ENCODE data around the gene USF2. TPM values are rescaled to one million over a fixed set of nuclear protein-coding genes. Genes with fewer than 3 reads are reported as not detected.

USF2 gene
- total RNA-seq, 4 donors from 2014 or later: 98.5 to 172 (median 128) TPM

GRCh38 chr19:35251456-35251855 is 17.3 kb upstream of the USF2 start:
- H3K27me3 ChIP-seq: peaks cover 0 to 61% of the 10 kb centered on the region in 2 donors
- WGBS, 2 donors: 73 to 90% methylated on average over 2 of the region's 2 CpGs

GRCh38 chr19:35253316-35254286 is 15.2 kb upstream of the USF2 start:
- no peak for TF ChIP-seq POLR2A (IDR thresholded peaks at IDR 0.05)
- TF ChIP-seq CTCF (IDR thresholded peaks at IDR 0.05): no peak
- no peak for TF ChIP-seq EP300 (IDR thresholded peaks at IDR 0.05)
- Histone ChIP-seq H3K27ac (no peak overlapping the region), H3K9me3 (no peaks in the 10 kb centered on the region), H3K27me3 (peaks cover 0 to 56% of the 10 kb centered on the region in 2 donors), H3K4me1 (peaks cover 0 to 12% (median 0%) of the 10 kb centered on the region in 4 donors), H3K4me3 (no peak overlapping the region), H3K36me3 (no peaks in the 10 kb centered on the region)
- 79 to 89% methylated on average over 7 to 8 of the region's 9 CpGs for WGBS, 2 donors
- no peak for DNase-seq (ENCODE audit: low spot score in 2 of 2)

More at GRCh38 chr19:35251456-35251855, 17.3 kb upstream of the USF2 start:
- no peak for DNase-seq (ENCODE audit: low spot score in 2 of 2)
- H3K36me3 ChIP-seq: no peaks in the 10 kb centered on the region
- no peak overlapping the region for H3K27ac ChIP-seq
- peaks cover 0 to 23% (median 0%) of the 10 kb centered on the region in 4 donors for H3K4me1 ChIP-seq
- peaks cover 0 to 3% (median 0%) of the 10 kb centered on the region in 4 donors for H3K9me3 ChIP-seq
- H3K4me3 ChIP-seq: no peak overlapping the region
- TF ChIP-seq POLR2A (IDR thresholded peaks at IDR 0.05) (no peak), CTCF (IDR thresholded peaks at IDR 0.05) (no peak)

GRCh38 chr19:35254341-35255297 is 14.1 kb upstream of the USF2 start:
- H3K4me1 ChIP-seq: peaks cover 0 to 2% (median 0%) of the 10 kb centered on the region in 4 donors
- H3K36me3 ChIP-seq: no peaks in the 10 kb centered on the region
- no peak overlapping the region for H3K4me3 ChIP-seq
- WGBS, 2 donors: 90 to 94% methylated on average over 14 to 17 of the region's 17 CpGs
- TF ChIP-seq POLR2A (IDR thresholded peaks at IDR 0.05): no peak
- no peak for TF ChIP-seq EP300 (IDR thresholded peaks at IDR 0.05)
- TF ChIP-seq CTCF (IDR thresholded peaks at IDR 0.05): no peak
- no peak for DNase-seq (ENCODE audit: low spot score in 2 of 2)
- no peaks in the 10 kb centered on the region for H3K9me3 ChIP-seq
- peaks cover 0 to 46% of the 10 kb centered on the region in 2 donors for H3K27me3 ChIP-seq
- H3K27ac ChIP-seq: no peak overlapping the region

GRCh38 chr19:35256566-35256965 is 12.2 kb upstream of the USF2 start:
- H3K4me1 ChIP-seq: peaks cover 0 to 1% (median 0%) of the 10 kb centered on the region in 4 donors
- 42 to 45% methylated on average over 2 of the region's 2 CpGs for WGBS, 2 donors
- no peaks in the 10 kb centered on the region for H3K9me3 ChIP-seq
- TF ChIP-seq CTCF (IDR thresholded peaks at IDR 0.05) (no peak), EP300 (IDR thresholded peaks at IDR 0.05) (no peak), POLR2A (IDR thresholded peaks at IDR 0.05) (no peak)
- H3K27ac ChIP-seq: no peak overlapping the region
- DNase-seq (ENCODE audit: low spot score in 2 of 2): no peak
- no peak overlapping the region for H3K4me3 ChIP-seq
- H3K27me3 ChIP-seq: peaks cover 0 to 36% of the 10 kb centered on the region in 2 donors
- H3K36me3 ChIP-seq: no peaks in the 10 kb centered on the region
